HG03066 (cell line): ENCODE data around the gene ARID2.

Source experiments
- ATAC-seq: cut with Tn5 transposase; IDR thresholded peaks from one replicate; pipeline ENCODE4 v1.9.1; 2021; ENCODE audit warnings: low read depth; ENCODE audit not compliant: unreplicated experiment

ARID2 gene

GRCh38 chr12:45729233-45730083, at the start of gene ARID2:
Gene ARID2 (plus strand): TSS chr12:45729706. CDS start chr12:45729837, 131 bp downstream.
- peak; percentile 12 for ATAC-seq

GRCh38 chr12:45680362-45680761, 49.1 kb upstream of the ARID2 start:
- ATAC-seq = no peak

GRCh38 chr12:45681465-45681864, 48.0 kb upstream of the ARID2 start:
- ATAC-seq = no peak

- ATAC-seq = no peak
These were observed 43.8 kb upstream of the ARID2 start for GRCh38 chr12:45685680-45686079.

- ATAC-seq = no peak
These were observed 42.2 kb upstream of the ARID2 start for GRCh38 chr12:45687081-45688015.

- ATAC-seq = no peak
These were observed 41.3 kb upstream of the ARID2 start for GRCh38 chr12:45688183-45688582.

GRCh38 chr12:45695035-45695434, 34.5 kb upstream of the ARID2 start:
- no peak for ATAC-seq

- ATAC-seq = no peak
These were observed 33.9 kb upstream of the ARID2 start for GRCh38 chr12:45695606-45696005.

- no peak for ATAC-seq
These were observed 33.5 kb upstream of the ARID2 start for GRCh38 chr12:45696049-45696448.

GRCh38 chr12:45697371-45697770, 32.1 kb upstream of the ARID2 start:
- ATAC-seq = no peak

GRCh38 chr12:45701296-45701695, 28.2 kb upstream of the ARID2 start:
- no peak for ATAC-seq

GRCh38 chr12:45703942-45704341, 25.6 kb upstream of the ARID2 start:
- ATAC-seq = no peak

- no peak for ATAC-seq
These were observed 24.5 kb upstream of the ARID2 start for GRCh38 chr12:45704968-45705367.

GRCh38 chr12:45705404-45705803, 24.1 kb upstream of the ARID2 start:
- no peak for ATAC-seq

- ATAC-seq = no peak
These were observed 22.2 kb upstream of the ARID2 start for GRCh38 chr12:45707241-45707857.

- no peak for ATAC-seq
These were observed 21.1 kb upstream of the ARID2 start for GRCh38 chr12:45708363-45708762.

GRCh38 chr12:45708901-45709300, 20.6 kb upstream of the ARID2 start:
- no peak for ATAC-seq

- no peak for ATAC-seq
These were observed 17.2 kb upstream of the ARID2 start for GRCh38 chr12:45712319-45712718.

- ATAC-seq = no peak
These were observed 16.4 kb upstream of the ARID2 start for GRCh38 chr12:45713078-45713477.

GRCh38 chr12:45718306-45718705, 11.2 kb upstream of the ARID2 start:
- ATAC-seq = no peak

- no peak for ATAC-seq
These were observed 9.4 kb upstream of the ARID2 start for GRCh38 chr12:45720069-45720468.
